G401 (cell line): Measurements from ENCODE around the gene OSBPL2. TPM values are rescaled to one million over a fixed set of nuclear protein-coding genes. Genes with fewer than 3 reads are reported as not detected.

Source experiments
- DNase-seq: peaks from one replicate; pipeline ENCODE4 v3.0.0-alpha.2; 2015; ENCODE audit warnings: low spot score
- in situ Hi-C: cut with HindIII; loops from 2 replicates; pipeline ENCODE4 v1.10.0; 2016; ENCODE audit warnings: low sequenced_read_pairs, mixed read lengths
- total RNA-seq: library from RNA; depleted of rRNA; stranded (reverse); fragments of >200 nt; shearing (Covaris generic); gene quantifications from 2 replicates; pipeline ENCODE4 v1.2.3, GENCODE V29; 2014

The OSBPL2 gene
- total RNA-seq, 1 experiment from 2014 or later, result 19.6 TPM

DNA sequence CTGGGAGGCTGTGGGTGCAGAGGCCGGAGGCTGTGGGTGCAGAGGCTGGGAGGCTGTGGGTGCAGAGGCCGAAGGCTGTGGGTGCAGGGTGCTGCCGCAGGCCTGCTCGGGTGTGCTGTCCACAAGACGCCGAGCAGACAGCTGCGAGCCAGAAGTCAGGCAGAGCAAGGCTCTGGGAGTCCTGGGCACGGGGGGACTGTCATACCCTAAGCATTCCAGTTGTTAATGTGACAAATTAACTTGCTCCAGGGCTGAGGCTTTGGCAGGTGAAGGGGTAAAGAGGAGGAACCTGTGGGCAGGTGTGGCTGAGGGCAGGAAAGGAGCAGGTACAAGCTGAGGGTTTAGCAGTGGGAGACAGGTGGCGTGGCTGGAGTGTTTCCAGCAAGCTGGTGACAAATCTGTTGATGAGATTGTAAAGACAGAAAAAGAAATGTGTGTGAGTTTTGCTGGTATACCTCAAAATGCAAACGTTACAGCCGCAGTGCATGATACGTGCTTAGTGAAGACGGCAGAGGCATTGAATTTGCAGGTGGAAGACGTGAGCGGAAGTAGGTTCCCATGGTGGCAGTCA lies 50.3 kb downstream of the OSBPL2 start:
- DNase-seq, result peak; percentile 81
- in situ Hi-C loops, result loop anchor here (25.0 kb wide), 1 partner anchor 276 kb away; no protein-coding TSS in a partner anchor

DNA sequence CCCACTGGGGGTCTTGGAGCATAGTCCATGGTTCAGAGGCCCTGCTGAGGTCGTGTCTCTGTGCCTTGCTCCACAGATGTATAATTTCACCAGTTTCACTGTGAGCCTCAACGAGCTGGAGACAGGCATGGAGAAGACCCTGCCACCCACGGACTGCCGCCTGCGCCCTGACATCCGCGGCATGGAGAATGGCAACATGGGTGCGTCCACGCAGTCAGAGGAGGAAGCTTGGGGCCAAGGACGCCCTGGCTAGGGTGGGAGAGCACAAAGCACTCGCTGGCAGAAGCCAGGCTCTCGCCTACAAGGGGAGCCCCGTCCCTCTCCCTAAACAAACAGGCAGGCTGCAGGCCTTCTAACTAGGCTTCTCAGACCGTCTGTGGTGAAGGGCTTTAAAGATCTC lies 50.8 kb downstream of the OSBPL2 start:
- in situ Hi-C loops, result loop anchor here (25.0 kb wide), 1 partner anchor 277 kb away; no protein-coding TSS in a partner anchor
- DNase-seq, result no peak

DNA sequence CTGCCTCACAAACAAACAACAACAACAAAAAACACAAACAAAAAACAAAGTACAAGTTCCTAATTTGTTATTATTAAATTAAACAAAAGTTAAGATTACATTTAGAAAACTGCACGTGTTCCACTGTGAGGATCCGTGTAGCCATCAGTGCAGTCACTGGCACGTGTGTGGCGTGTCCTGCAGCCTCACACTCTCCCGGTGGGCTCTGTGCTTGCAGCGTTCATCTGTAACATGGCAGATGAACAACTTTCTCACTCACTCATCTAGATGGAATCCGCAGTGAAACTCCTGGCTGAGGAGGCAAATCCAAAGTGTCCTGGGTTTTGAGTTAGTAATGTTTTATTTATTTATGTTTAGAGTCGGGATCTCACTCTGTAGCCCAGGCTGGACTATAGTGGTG lies 51.6 kb downstream of the OSBPL2 start:
- in situ Hi-C loops, result loop anchor here (10.0 to 25.0 kb wide), 3 partner anchors 105 to 278 kb away; partner anchors contain the start of gene MTG2

DNA sequence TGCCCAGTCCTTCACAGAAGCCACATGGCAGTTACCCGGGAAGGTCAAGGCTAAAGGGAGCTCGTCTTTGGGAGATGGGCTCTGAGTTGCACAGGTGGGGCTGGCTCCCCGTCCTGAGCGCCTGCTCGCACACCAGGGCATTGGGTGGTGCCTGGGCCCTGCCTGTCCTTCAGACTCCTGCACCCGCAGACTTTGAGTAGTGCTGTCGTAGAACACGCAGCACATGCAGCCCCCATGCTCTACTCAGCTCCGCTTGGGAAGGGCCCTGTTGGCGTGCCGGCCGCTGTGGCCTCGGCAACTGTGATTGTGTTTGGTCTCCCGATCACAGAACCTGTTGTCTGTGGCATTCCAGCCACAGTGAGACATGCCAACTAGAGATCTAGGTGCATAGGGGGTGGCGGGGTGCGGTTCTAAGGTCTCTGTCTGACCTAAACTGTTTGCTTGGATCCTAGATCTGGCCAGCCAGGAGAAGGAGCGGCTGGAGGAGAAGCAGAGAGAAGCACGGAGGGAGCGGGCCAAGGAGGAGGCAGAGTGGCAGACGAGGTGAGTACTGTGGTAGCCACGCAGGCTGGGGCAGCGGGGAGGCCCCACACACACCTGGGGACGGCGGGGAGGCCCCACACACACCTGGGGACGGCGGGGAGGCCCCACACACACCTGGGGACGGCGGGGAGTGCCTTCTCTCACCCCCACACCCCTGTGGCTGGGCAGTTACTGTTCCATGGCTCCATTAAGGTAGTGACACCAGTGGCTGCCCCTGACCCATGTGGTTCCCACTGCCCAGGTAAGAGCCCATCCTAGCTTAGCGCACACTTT lies 53.1 kb downstream of the OSBPL2 start:
- in situ Hi-C loops, result loop anchor here (10.0 to 25.0 kb wide), 3 partner anchors 107 to 279 kb away; partner anchors contain the start of gene MTG2
- DNase-seq, result no peak

More for the DNA sequence above, 51.6 kb downstream of the OSBPL2 start:
- DNase-seq, result no peak

DNA sequence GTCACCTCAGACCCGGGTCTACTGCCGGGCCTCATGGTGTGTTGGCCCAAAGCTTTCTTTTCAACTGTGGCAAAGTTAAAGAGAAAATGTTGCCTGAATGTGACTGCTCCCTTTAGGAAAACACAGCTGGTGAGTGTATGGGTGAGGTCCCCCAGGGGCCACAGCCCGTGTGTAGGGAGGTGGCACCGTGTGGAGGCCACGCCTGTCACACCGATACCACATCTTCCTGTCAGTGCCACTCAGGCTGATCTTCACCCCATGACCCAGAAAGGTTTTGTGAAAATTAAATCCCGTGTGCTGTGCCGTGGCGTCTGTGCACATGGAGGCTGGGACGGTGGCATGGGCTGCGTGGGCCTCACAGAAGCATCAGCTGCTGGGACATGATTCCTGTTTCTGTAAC lies 53.8 kb downstream of the OSBPL2 start:
- in situ Hi-C loops, result loop anchor here (10.0 to 25.0 kb wide), 3 partner anchors 107 to 280 kb away; partner anchors contain the start of gene MTG2
- no peak for DNase-seq

DNA sequence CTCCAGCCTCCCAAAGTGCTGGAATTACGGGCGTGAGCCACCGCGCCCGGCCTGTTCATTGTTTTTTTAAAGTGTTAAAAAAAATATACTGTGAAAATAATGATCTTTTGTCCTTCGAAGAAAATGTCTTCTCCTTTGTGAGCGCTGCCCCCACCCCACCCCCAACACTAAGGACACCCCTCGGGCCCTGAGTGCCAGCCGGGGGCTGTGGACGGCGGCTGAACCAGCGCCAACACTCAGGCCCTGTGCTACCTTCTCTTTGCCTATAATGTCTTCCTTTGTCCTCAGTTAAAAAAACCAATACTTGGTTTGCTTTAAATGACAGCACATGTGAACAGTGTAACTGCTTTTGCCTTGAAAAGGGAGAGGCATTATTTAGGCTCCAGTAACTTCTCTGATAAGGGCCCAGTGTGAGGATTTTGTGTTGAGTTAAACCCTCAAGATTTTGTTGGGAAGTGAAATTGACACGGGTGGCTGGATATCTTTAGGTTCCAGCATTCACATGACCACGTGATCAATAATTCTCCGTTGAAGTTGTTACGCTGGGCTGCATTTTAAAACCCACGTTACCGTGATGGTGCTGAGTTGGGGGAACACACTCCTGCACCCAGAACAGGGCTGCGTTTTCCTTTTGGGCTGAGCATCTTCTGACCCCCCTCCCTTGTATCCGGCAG lies 54.9 kb downstream of the OSBPL2 start:
- in situ Hi-C loops, result loop anchor here (10.0 to 25.0 kb wide), 3 partner anchors 108 to 281 kb away; partner anchors contain the start of gene MTG2
- no peak for DNase-seq

DNA sequence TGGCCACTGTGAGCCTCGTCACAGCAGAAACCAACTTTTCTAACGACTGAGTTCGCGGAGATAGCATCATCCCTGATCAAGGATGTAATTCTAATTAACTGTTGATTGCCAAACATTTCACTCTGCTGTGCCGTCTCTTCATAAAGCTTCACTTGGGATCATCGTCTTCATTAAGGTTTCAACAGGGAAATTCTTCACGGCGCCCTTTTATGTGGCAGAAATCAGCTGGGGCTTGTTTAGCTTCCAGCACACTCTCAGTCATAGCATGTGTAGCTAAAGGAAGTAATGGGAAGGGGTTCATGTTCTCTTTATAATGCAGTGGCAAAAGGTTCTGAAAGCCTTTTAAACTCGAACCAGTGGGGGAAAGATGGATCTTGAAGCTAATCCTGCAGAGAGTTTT lies 55.6 kb downstream of the OSBPL2 start:
- in situ Hi-C loops, result loop anchor here (10.0 to 25.0 kb wide), 3 partner anchors 109 to 282 kb away; partner anchors contain the start of gene MTG2
- DNase-seq, result no peak

DNA sequence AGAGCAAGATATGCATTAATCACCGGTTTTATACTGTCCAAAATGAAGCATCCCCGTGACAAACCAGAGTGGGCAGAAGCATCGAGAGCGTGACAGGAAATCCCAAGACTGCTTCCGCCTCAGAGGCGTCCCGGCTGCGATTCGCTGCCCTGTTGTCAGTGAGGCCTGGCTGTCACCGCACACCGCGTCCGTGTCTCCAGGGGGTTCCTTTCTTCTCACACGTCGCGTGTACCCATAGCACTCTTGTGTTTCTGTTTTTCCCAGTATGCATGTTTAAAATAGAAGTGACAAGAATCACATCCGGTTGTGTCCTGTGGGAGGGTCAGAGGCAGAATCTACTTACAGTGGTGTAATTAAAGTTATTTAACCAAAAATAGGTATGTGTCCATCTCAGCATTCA lies 56.2 kb downstream of the OSBPL2 start:
- in situ Hi-C loops, result loop anchor here (10.0 to 25.0 kb wide), 3 partner anchors 110 to 282 kb away; partner anchors contain the start of gene MTG2
- DNase-seq, result no peak

DNA sequence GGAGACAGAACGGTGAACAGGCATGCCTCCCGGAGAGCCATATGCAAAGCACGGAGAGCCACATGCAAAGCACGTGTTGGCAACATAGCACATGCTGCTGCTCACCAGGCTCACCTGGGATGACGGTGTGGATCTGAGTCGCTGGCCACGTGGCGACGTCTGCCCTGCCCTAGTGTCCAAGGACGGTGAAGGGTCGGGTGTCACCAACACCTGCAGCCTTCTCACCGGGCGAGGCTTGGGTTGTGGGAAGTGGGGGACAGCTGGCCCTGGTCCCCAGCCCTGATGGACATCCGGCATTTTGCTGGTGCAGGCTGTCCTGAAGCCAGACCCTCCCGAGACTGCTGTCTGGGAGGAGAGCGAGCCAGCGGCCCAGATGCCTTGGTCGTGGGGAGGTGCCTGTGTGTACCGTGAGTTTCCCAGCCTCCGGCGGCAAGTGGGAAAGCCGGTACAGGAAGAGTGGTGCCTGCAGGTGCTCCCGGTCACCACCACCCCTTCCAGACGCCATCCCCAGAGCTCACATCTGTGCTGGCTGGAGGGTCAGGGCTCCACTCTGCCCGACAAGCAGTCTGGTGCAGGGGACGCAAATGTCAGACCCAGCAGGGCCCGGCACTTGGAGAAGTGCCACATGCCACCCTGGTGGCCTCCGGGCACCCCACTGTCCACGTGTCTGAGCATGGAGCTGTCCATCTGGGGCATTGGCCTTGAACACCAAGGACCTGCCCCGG lies 58.6 kb downstream of the OSBPL2 start:
- in situ Hi-C loops, result loop anchor here (10.0 to 25.0 kb wide), 3 partner anchors 112 to 285 kb away; partner anchors contain the start of gene MTG2
- no peak for DNase-seq

DNA sequence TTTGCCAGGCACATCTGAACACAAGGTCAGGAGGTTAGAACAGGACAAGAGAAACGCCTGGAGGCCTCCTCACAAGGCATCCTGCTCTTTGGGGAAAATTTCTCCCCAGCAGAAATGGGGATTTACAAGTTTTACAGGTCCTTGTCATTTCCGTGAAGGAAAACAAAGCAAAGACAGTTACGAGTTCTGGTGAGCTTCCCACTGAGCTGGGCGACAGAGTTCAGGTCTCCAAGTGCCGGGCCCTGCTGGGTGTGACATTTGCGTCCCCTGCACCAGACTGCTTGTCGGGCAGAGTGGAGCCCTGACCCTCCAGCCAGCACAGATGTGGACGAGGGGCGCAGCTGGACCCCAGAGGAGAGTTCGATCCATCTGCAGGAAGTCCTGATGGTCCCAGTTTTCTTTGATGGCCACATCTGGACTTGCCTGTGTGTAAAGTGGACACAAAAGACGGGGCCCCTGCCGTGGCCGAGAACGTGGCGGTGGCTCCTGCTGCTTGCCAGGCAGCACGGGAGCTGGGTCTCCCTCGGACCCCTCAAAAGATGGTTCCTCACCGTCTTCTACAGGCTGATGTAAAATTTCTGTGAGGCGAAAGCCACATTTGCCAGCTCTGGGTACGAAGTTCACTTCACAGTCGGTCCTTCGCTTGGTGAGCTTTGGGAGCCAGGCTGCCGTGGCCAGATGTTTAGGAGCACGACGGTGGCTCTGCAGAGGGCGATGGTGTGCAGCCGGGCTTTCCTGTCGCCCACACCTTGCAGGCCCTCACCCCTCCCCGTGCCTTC lies 59.3 kb downstream of the OSBPL2 start:
- no peak for DNase-seq
- in situ Hi-C loops, result loop anchor here (10.0 to 25.0 kb wide), 3 partner anchors 113 to 285 kb away; partner anchors contain the start of gene MTG2

DNA sequence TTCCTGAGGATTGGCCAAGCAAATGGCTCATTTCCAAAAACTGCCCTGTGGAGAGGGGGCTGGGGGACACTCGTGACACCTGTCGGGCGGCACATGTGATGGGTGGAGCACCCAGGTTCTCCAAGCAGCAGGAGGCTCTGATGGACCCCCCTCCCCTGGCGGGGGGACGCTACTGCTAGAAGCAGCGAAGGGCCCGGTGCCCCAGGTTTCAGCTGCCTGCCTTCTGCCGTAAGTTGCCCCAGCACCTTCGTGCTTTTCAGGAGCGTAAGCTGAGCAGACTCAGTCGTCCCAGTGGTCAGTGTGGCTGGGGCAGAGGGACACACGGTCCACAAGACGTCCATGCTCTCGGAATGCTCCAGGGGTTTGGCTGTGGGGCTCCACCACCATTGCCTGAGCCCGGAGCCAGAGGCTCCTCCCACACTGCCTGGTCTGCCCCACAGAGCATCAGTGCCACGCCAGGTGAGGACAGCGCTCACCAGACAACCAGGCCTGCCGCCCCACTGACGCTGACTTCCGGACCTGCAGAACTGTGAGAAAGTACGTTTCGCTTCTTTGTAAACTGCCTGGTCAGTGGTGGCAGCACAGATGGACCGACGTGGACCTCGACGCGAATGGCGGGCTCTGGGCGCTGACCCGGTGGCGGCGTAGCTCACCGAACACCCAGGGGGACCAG lies 60.4 kb downstream of the OSBPL2 start:
- DNase-seq, result no peak
- in situ Hi-C loops, result loop anchor here (10.0 to 25.0 kb wide), 3 partner anchors 114 to 286 kb away; partner anchors contain the start of gene MTG2

DNA sequence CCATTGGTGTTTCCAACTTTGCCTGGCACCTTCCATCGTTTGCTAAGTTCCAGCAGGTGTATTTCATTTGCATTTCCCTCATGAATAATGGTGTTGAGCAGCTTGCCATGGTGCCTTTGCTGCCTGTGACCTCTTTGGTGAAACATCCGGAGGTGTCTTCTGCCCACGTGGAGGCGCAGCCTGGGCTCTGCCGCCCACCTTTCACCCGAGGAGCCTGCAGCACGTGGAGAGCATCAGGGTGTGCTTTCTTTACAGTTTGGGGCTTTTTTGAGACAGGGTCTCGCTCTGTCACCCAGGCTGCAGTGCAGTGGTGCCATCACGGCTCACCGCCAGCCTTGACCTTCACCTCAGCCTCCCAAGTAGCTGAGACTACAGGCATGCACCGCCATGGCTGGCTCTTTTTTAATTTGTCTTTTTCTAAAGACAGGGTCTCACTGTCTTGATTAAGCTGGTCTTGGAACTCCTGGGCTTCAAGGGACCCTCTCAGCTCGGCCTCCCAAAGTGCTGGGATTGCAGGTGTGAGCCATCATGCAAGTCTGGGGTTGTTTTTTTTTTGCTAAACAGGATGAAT lies 61.4 kb downstream of the OSBPL2 start:
- in situ Hi-C loops, result loop anchor here (10.0 to 25.0 kb wide), 3 partner anchors 115 to 287 kb away; partner anchors contain the start of gene MTG2
- no peak for DNase-seq

DNA sequence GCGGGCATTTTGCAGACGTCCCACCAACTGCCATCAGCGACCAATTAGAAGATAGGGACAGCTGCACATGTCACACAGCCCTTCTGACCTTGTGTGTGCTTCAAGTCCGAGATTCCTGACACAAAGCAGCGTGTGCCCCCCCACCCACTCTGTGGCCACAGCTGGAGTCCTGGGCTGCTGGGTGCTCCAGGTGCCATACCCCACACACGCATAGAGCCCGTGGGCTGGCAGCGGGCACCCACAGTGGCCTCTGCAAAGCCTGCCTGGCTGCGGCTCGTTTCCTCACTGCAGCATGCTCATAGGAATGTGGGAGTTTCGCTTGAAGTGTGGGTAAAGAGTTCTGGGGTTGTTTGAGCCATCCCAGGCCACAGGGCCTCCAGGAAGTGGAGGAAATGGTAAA lies 62.0 kb downstream of the OSBPL2 start:
- no peak for DNase-seq
- in situ Hi-C loops, result no loop called here

DNA sequence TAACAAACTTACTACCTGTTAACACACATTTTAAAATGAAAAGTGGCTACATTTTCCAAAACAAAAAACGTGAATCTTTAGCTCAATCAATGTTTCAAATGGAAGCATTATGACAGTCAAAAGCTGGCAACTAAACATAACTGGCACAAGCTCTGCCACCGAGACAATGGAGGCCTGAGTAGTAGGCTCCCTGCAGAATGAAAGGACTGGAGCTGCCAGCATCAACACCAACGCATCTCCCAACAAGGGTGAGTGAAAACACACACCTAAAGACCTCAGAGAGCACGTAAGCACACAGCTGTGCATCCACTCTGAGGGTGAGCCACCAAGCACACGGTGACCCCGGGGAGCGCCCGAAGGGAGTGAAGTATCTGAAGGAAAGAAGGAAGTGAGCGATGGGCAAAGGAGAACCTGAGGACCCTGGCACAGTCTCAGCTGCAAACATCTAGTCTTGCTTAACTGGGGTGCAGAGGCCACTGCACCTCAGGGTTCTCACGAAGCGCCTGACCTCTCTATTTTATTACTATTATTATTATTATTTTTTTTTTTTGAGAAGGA lies 62.9 kb downstream of the OSBPL2 start:
- DNase-seq, result no peak
- in situ Hi-C loops, result no loop called here

DNA sequence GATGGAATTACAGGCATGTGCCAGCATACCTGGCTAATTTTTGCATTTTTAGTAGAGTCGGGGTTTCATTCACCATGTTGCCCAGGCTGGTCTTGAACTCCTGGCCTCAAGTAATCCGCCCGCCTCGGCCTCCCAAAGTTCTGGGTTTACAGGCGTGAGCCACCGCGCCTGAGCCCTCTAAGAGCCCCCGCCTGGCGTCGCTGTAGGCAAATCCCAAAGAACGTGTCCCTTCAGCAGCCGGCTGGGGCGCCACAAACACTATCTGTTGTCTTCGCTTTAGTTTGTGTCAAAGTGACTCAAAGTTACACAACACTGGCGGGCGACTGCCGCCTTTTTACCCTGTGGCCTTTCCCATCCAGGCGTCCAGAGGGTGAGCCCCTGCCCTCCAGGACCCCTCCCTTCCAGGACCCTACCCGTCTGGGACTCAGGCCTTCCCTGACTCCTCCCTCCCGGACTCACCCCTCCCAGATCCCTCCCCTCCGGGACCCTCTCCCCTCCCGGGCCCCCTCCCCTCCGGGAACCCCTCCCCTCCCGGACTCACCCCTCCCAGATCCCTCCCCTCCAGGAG lies 63.5 kb downstream of the OSBPL2 start:
- DNase-seq, result peak; percentile 91
- in situ Hi-C loops, result no loop called here

DNA sequence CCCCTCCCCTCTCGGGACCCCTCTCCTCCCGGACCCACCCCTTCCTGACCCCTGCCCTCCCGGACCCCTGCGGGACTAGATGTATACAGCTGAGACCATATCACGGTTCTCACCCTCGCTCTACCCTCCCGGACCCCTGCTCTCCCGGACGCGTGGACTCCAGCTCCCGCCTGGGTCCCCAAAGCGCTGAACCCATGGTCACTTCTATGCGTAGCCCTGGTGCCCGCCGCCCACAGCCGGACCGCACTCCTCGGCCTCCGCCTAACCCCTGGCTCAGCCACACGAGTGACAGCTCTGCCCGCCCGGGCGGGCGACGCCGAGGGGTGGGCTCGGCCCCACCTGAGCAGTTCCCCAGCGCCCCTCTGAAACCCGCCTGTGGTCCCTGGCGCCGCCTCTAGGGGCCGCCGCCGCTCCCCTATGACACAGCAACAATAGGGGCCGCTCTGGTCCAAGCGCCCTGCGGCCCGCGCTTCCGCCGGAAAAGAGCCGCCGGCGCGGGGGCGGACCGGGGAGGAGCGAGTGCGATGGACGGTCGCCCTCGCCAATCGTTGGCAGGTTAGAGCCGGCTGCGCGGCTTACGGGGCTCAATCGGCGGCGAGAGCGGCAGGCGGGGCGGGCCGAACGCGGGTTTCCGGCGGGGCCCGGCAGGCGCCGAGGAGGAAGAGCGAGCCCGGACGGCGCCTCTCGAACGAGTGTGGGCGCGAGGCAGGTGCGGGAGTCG lies 64.2 kb downstream of the OSBPL2 start, which contains the start of gene ADRM1:
TSS of gene ADRM1 (plus strand) at position 657 of the 721 bp plus-strand sequence. CDS start 572 bp downstream, outside the sequence.
- peak; percentile 95 for DNase-seq
- in situ Hi-C loops, result no loop called here
